Liver (tissue), 9 donors: ENCODE data around the gene DRAM1. TPM values are rescaled to one million over a fixed set of nuclear protein-coding genes. Genes with fewer than 3 reads are reported as not detected.

Experiments
- DNase-seq: peaks from one replicate; pipeline ENCODE4 v3.0.0-alpha.2; 2017; ENCODE audit warnings: low spot score
- H3K27ac ChIP-seq, 2 donors: one replicate each; pipeline ENCODE4 v1.7.0; 2013; ENCODE audit warnings: inconsistent platforms in 2 of 2, low read length in 2 of 2, control low read depth in 1 of 2, low read depth in 1 of 2, mild to moderate bottlenecking in 1 of 2
- H3K27me3 ChIP-seq, 4 donors: one replicate each; pipeline versions ENCODE4 v1.6.1 to v1.7.0; 2013; ENCODE audit warnings: low read length in 3 of 4, inconsistent platforms in 1 of 4, mild to moderate bottlenecking in 1 of 4, moderate library complexity in 1 of 4; ENCODE audit not compliant: control insufficient read depth in 4 of 4, insufficient read depth in 4 of 4
- H3K36me3 ChIP-seq, 4 donors: one replicate each; pipeline versions ENCODE4 v1.6.1 to v1.7.0; 2013; ENCODE audit warnings: low read length in 3 of 4, mild to moderate bottlenecking in 3 of 4, low read depth in 1 of 4, moderate library complexity in 1 of 4; ENCODE audit not compliant: control insufficient read depth in 4 of 4, insufficient read depth in 3 of 4
- H3K4me1 ChIP-seq, 4 donors: one replicate each; pipeline versions ENCODE4 v1.6.1 to v1.7.0; 2013; ENCODE audit warnings: low read length in 3 of 4, mild to moderate bottlenecking in 3 of 4, moderate library complexity in 1 of 4; ENCODE audit not compliant: control insufficient read depth in 4 of 4, insufficient read depth in 4 of 4
- H3K4me3 ChIP-seq, 3 donors: one replicate each; pipeline versions ENCODE4 v1.6.1 to v1.7.0; 2013; ENCODE audit warnings: low read length in 3 of 3, control low read depth in 1 of 3, low read depth in 1 of 3, mild to moderate bottlenecking in 1 of 3
- H3K9ac ChIP-seq, 2 donors: one replicate each; pipeline ENCODE4 v1.7.0; 2013; ENCODE audit warnings: low read length in 2 of 2, mild to moderate bottlenecking in 2 of 2, moderate library complexity in 2 of 2, control low read depth in 1 of 2, low read depth in 1 of 2
- H3K9me3 ChIP-seq, 4 donors: one replicate each; pipeline versions ENCODE4 v1.6.1 to v1.7.0; 2013; ENCODE audit warnings: low read length in 3 of 4; ENCODE audit not compliant: control insufficient read depth in 4 of 4
- FOXA1 ChIP-seq: IDR thresholded peaks from 2 replicates; pipeline ENCODE4 v1.6.1; 2016; ENCODE audit warnings: antibody characterized with exemption
- FOXA2 ChIP-seq: IDR thresholded peaks from 2 replicates; pipeline ENCODE4 v1.6.1; 2016; ENCODE audit warnings: antibody characterized with exemption
- GABPA ChIP-seq, 2 donors: IDR thresholded peaks in 1 of 2; conservative IDR thresholded peaks in 1 of 2; 2 replicates each; pipeline ENCODE4 v1.6.1; 2016; ENCODE audit warnings: antibody characterized with exemption in 2 of 2, mild to moderate bottlenecking in 1 of 2, moderate library complexity in 1 of 2
- HNF4A ChIP-seq, 2 donors: conservative IDR thresholded peaks; 2 replicates each; pipeline ENCODE4 v1.6.1; 2016; ENCODE audit warnings: antibody characterized with exemption in 2 of 2, mild to moderate bottlenecking in 2 of 2
- JUND ChIP-seq, 2 donors: IDR thresholded peaks; 2 replicates each; pipeline ENCODE4 v1.6.1; 2016; ENCODE audit warnings: antibody characterized with exemption in 2 of 2
- NR2F2 ChIP-seq: IDR thresholded peaks from 2 replicates; pipeline ENCODE4 v1.6.1; 2016; ENCODE audit warnings: antibody characterized with exemption
- RAD21 ChIP-seq, 2 donors: IDR thresholded peaks; 2 replicates each; pipeline ENCODE4 v1.6.1; 2016; ENCODE audit warnings: antibody characterized with exemption in 2 of 2, mild to moderate bottlenecking in 2 of 2
- RXRA ChIP-seq, 2 donors: IDR thresholded peaks; 2 replicates each; pipeline ENCODE4 v1.6.1; 2017 to 2018; ENCODE audit warnings: antibody characterized with exemption in 2 of 2, mild to moderate bottlenecking in 1 of 2
- SP1 ChIP-seq: IDR thresholded peaks from 2 replicates; pipeline ENCODE4 v1.6.1; 2018; ENCODE audit warnings: antibody characterized with exemption, mild to moderate bottlenecking
- WGBS: extraction: QIAGEN DNeasy Blood & Tissue Kit; methylation state at CpG from one replicate; pipeline ENCODE4 v1.1.7; 2013; 5-methylcytosine and 5-hydroxymethylcytosine counted together
- polyA plus RNA-seq, 2 donors: library from polyadenylated mRNA; stranded (reverse) in 1 of 2; unstranded in 1 of 2; fragments of 200-250 nt in 1 of 2; fragments of >200 nt in 1 of 2; fragmentation: Nextera tagmentation in 1 of 2; extraction: Ambion mirVana in 1 of 2; gene quantifications; one replicate each; pipeline versions ENCODE4 v1.2.1 to v1.2.3, GENCODE V29; 2013 to 2015
- total RNA-seq, 2 donors: library from RNA; depleted of rRNA; stranded (reverse); fragments of >200 nt; gene quantifications; one replicate each; pipeline ENCODE4 v1.2.3, GENCODE V29; 2014
- TF ChIP-seq, protein P1 (sequence below): fragments of 150-350 bp; IDR thresholded peaks from 2 replicates; pipeline ENCODE4 v1.5.1; 2017; ENCODE audit warnings: improper control_type of control experiment, low read depth, low read length; ENCODE audit not compliant: missing input control
- TF ChIP-seq, protein P2 (sequence below): IDR thresholded peaks from 2 replicates; pipeline ENCODE4 v1.6.1; 2016; ENCODE audit warnings: antibody characterized with exemption
- TF ChIP-seq, protein P3 (sequence below): IDR thresholded peaks from 2 replicates; pipeline ENCODE4 v1.6.1; 2016; ENCODE audit warnings: antibody characterized with exemption
- TF ChIP-seq, protein P4 (sequence below): IDR thresholded peaks from 2 replicates; pipeline ENCODE4 v1.6.1; 2016; ENCODE audit warnings: antibody characterized with exemption, mild to moderate bottlenecking
- donor health status: healthy.
- donor health status: healthy.
- donor health status: healthy.
- donor health status: healthy.
- donor health status: healthy.

DRAM1 gene
- total and polyA plus RNA-seq, 4 donors: 2.7 to 7.8 (median 3.4) TPM

DNA sequence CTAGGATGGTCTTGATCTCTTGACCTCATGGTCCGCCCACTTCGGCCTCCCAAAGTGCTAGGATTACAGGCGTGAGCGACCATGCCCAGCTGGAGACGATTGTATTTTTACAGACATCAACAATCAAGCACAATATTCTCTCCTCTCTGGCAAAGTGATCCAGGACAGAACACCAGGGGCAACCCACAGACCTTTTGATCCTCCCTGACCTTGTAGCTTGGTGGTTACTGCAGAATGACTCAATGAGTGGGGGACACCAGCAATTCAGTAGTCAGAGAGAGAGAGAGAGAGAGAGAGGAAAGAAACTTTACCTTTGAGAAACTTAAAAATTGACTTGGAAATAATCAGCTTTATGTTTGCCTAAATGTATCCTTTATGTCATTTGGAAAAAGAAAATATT is 51.2 kb downstream of the DRAM1 start:
- no peak overlapping the region for H3K27ac ChIP-seq
- H3K9ac ChIP-seq: no peak overlapping the region
- H3K4me1 ChIP-seq: peaks cover 0 to 1% (median 0%) of the 10 kb centered on the region in 4 donors
- H3K27me3 ChIP-seq: peaks cover 0 to 2% (median 0%) of the 10 kb centered on the region in 4 donors
- 89% methylated on average over 5 of the region's 5 CpGs for WGBS
- H3K9me3 ChIP-seq: no peaks in the 10 kb centered on the region
- H3K36me3 ChIP-seq: no peaks in the 10 kb centered on the region
- TF ChIP-seq SP1 (no peak), FOXA2 (no peak), HNF4A (conservative IDR thresholded peaks at IDR 0.05) (no peak), GABPA (IDR thresholded peaks at IDR 0.05 in 1 of 2, conservative IDR thresholded peaks at IDR 0.05 in 1 of 2) (no peak), RAD21 (IDR thresholded peaks at IDR 0.05) (no peak), JUND (IDR thresholded peaks at IDR 0.05) (no peak), NR2F2 (no peak)
- TF ChIP-seq, protein P1, sequence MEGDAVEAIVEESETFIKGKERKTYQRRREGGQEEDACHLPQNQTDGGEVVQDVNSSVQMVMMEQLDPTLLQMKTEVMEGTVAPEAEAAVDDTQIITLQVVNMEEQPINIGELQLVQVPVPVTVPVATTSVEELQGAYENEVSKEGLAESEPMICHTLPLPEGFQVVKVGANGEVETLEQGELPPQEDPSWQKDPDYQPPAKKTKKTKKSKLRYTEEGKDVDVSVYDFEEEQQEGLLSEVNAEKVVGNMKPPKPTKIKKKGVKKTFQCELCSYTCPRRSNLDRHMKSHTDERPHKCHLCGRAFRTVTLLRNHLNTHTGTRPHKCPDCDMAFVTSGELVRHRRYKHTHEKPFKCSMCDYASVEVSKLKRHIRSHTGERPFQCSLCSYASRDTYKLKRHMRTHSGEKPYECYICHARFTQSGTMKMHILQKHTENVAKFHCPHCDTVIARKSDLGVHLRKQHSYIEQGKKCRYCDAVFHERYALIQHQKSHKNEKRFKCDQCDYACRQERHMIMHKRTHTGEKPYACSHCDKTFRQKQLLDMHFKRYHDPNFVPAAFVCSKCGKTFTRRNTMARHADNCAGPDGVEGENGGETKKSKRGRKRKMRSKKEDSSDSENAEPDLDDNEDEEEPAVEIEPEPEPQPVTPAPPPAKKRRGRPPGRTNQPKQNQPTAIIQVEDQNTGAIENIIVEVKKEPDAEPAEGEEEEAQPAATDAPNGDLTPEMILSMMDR: no peak
- TF ChIP-seq, protein P2, sequence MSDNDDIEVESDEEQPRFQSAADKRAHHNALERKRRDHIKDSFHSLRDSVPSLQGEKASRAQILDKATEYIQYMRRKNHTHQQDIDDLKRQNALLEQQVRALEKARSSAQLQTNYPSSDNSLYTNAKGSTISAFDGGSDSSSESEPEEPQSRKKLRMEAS: no peak
- TF ChIP-seq, protein P3, sequence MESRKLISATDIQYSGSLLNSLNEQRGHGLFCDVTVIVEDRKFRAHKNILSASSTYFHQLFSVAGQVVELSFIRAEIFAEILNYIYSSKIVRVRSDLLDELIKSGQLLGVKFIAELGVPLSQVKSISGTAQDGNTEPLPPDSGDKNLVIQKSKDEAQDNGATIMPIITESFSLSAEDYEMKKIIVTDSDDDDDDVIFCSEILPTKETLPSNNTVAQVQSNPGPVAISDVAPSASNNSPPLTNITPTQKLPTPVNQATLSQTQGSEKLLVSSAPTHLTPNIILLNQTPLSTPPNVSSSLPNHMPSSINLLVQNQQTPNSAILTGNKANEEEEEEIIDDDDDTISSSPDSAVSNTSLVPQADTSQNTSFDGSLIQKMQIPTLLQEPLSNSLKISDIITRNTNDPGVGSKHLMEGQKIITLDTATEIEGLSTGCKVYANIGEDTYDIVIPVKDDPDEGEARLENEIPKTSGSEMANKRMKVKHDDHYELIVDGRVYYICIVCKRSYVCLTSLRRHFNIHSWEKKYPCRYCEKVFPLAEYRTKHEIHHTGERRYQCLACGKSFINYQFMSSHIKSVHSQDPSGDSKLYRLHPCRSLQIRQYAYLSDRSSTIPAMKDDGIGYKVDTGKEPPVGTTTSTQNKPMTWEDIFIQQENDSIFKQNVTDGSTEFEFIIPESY: no peak
- H3K4me3 ChIP-seq: no peak overlapping the region
- DNase-seq: no peak

DNA sequence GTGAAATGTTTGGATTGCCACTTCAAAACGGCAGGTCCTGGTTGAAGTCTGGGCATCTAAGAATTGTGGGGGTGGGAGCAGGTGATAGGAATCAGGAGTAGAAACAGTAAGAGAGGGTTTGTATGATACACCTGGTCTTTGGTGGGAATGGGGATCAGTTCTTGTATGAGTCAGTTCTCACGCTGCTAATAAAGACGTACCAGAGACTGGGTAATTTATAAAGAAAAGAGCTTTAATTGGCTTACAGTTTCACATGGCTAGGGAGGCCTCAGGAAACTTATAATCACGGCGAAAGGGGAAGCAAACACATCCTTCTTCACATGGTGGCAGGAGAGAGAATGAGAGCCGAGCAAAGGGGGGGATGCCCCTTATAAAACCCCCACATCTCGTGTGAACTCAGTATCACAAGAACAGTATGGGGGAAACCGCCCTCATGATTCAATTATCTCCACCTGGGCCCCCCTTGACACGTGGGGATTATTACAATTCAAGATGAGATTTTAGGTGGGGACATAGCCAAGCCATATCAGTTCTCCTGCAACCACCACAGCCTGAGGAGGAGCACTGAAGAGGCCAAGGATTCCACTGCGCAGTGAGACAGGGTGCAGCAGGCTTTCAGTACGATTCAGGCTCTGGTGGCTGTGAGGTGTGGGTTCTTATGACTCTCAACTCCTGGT is 52.1 kb downstream of the DRAM1 start:
- Histone ChIP-seq H3K27ac (no peak overlapping the region), H3K36me3 (no peaks in the 10 kb centered on the region)

More for the DNA sequence above, 52.1 kb downstream of the DRAM1 start:
- no peak overlapping the region for H3K4me3 ChIP-seq
- H3K9ac ChIP-seq: no peak overlapping the region
- DNase-seq: no peak
- H3K4me1 ChIP-seq: peaks cover 0 to 1% (median 0%) of the 10 kb centered on the region in 4 donors
- H3K9me3 ChIP-seq: no peaks in the 10 kb centered on the region
- WGBS: 84% methylated on average over 11 of the region's 11 CpGs
- peaks cover 0 to 2% (median 0%) of the 10 kb centered on the region in 4 donors for H3K27me3 ChIP-seq
- TF ChIP-seq, protein P2: no peak
- TF ChIP-seq FOXA1: no peak
- no peak for TF ChIP-seq RXRA (IDR thresholded peaks at IDR 0.05)
- TF ChIP-seq HNF4A (conservative IDR thresholded peaks at IDR 0.05): no peak
- TF ChIP-seq, protein P1: no peak
- TF ChIP-seq, protein P3: no peak
- TF ChIP-seq, protein P4, sequence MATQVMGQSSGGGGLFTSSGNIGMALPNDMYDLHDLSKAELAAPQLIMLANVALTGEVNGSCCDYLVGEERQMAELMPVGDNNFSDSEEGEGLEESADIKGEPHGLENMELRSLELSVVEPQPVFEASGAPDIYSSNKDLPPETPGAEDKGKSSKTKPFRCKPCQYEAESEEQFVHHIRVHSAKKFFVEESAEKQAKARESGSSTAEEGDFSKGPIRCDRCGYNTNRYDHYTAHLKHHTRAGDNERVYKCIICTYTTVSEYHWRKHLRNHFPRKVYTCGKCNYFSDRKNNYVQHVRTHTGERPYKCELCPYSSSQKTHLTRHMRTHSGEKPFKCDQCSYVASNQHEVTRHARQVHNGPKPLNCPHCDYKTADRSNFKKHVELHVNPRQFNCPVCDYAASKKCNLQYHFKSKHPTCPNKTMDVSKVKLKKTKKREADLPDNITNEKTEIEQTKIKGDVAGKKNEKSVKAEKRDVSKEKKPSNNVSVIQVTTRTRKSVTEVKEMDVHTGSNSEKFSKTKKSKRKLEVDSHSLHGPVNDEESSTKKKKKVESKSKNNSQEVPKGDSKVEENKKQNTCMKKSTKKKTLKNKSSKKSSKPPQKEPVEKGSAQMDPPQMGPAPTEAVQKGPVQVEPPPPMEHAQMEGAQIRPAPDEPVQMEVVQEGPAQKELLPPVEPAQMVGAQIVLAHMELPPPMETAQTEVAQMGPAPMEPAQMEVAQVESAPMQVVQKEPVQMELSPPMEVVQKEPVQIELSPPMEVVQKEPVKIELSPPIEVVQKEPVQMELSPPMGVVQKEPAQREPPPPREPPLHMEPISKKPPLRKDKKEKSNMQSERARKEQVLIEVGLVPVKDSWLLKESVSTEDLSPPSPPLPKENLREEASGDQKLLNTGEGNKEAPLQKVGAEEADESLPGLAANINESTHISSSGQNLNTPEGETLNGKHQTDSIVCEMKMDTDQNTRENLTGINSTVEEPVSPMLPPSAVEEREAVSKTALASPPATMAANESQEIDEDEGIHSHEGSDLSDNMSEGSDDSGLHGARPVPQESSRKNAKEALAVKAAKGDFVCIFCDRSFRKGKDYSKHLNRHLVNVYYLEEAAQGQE: no peak
- no peak for TF ChIP-seq FOXA2
- TF ChIP-seq RAD21 (IDR thresholded peaks at IDR 0.05): no peak
- no peak for TF ChIP-seq JUND (IDR thresholded peaks at IDR 0.05)
